K562 (cell line): ENCODE data around the gene FKBP8. TPM values are rescaled to one million over a fixed set of nuclear protein-coding genes. Genes with fewer than 3 reads are reported as not detected.
A peak's percentile ranks its signal among the peaks of the same experiment; 100 is the strongest.

Experiments used
- BDP1 ChIP-seq: IDR thresholded peaks from 3 replicates; pipeline ENCODE4 v1.6.1; 2011; ENCODE audit not compliant: insufficient read length, insufficient read depth
- MTF1 ChIP-seq: fragments of 250-450 bp; sonication (Bioruptor Pico); IDR thresholded peaks from 2 replicates; pipeline ENCODE4 v1.9.0; 2021; ENCODE audit warnings: moderate library complexity, mild to moderate bottlenecking, inconsistent platforms, borderline replicate concordance
- NKRF ChIP-seq: fragments of 450-650 bp; IDR thresholded peaks from 2 replicates; pipeline ENCODE4 v1.6.1; 2016; ENCODE audit warnings: borderline replicate concordance
- NR0B1 ChIP-seq: fragments of 450-650 bp; IDR thresholded peaks from one replicate; pipeline ENCODE4 v1.6.1; 2018; ENCODE audit warnings: mild to moderate bottlenecking, moderate library complexity; ENCODE audit not compliant: partially characterized antibody
- PCBP2 ChIP-seq: fragments of 200-400 bp; formaldehyde crosslinking; IDR thresholded peaks from 2 replicates; pipeline ENCODE4 v1.6.1; 2018; ENCODE audit warnings: low read length, low read depth, mild to moderate bottlenecking, moderate library complexity; ENCODE audit not compliant: poor library complexity, severe bottlenecking
- POLR2G ChIP-seq: fragments of 200-400 bp; formaldehyde crosslinking; IDR thresholded peaks from 2 replicates; pipeline ENCODE4 v1.6.1; 2017; ENCODE audit warnings: low read depth, mild to moderate bottlenecking, antibody characterized with exemption, low read length, moderate library complexity
- PRPF4 ChIP-seq: fragments of 200-400 bp; formaldehyde crosslinking; IDR thresholded peaks from one replicate; pipeline ENCODE4 v1.6.1; 2017; ENCODE audit warnings: low read length, low read depth, mild to moderate bottlenecking; ENCODE audit not compliant: insufficient read depth, poor library complexity, severe bottlenecking
- RFX5 ChIP-seq: IDR thresholded peaks from 2 replicates; pipeline ENCODE4 v1.6.1; 2011; ENCODE audit warnings: low read depth, mild to moderate bottlenecking, improper control_type of control experiment, low read length
- SREBF1 ChIP-seq: fragments of 150-350 bp; IDR thresholded peaks from 2 replicates; pipeline ENCODE4 v1.6.1; 2014; ENCODE audit warnings: antibody characterized with exemption, low read depth, low read length, borderline replicate concordance
- SRSF1 ChIP-seq: fragments of 200-400 bp; formaldehyde crosslinking; IDR thresholded peaks from 2 replicates; pipeline ENCODE4 v1.6.1; 2017; ENCODE audit warnings: mild to moderate bottlenecking, low read depth, low read length, moderate library complexity
- TCFL5 ChIP-seq: fragments of 250-450 bp; sonication (Bioruptor Pico); conservative IDR thresholded peaks from 2 replicates; pipeline ENCODE4 v1.6.1; 2021; ENCODE audit warnings: mild to moderate bottlenecking, moderate library complexity, matching md5 sums
- TGIF2 ChIP-seq: sonication (generic); formaldehyde crosslinking; IDR thresholded peaks from 2 replicates; pipeline ENCODE4 v1.8.1; 2022; ENCODE audit warnings: mild to moderate bottlenecking, missing genetic modification reagents, moderate library complexity
- ZNF609 ChIP-seq: sonication (generic); formaldehyde crosslinking; IDR thresholded peaks from 2 replicates; pipeline ENCODE4 v1.8.1; 2023; ENCODE audit warnings: missing genetic modification reagents, mild to moderate bottlenecking, borderline replicate concordance
- ZNF740 ChIP-seq, 3 experiments: fragments of 200-800 bp in 1 of 3; sonication (Bioruptor generic) in 1 of 3; sonication (generic) in 1 of 3; formaldehyde crosslinking in 1 of 3; IDR thresholded peaks; 2 replicates each; pipeline versions ENCODE4 v1.6.1 to v1.8.0; 2016 to 2022; ENCODE audit warnings: mild to moderate bottlenecking in 2 of 3, missing compliant biosample characterization in 2 of 3, missing genetic modification characterization in 2 of 3, missing genetic modification reagents in 1 of 3
- ZNF75A ChIP-seq: fragments of 450-650 bp; formaldehyde crosslinking; IDR thresholded peaks from 2 replicates; pipeline ENCODE4 v1.4.0; 2020; ENCODE audit warnings: mild to moderate bottlenecking
- polyA plus RNA-seq, 8 experiments: library from polyadenylated mRNA; depleted of rRNA in 4 of 8; stranded (reverse) in 5 of 8; unstranded in 3 of 8; fragments of >200 nt; fragmentation: Nextera tagmentation in 2 of 8; fragmentation: Illumina TruSeq in 1 of 8; extraction: Ambion mirVana in 2 of 8; extraction: Trizol in 1 of 8; gene quantifications; 2 replicates each; pipeline versions ENCODE4 v1.2.1 to v1.2.3, GENCODE V29; 2011 to 2014; ENCODE audit warnings: inconsistent platforms in 1 of 8, missing spikeins in 1 of 8
- total RNA-seq, 7 experiments: library from RNA; depleted of rRNA in 6 of 7; stranded (reverse); fragments of >200 nt in 6 of 7; fragmentation: Illumina TruSeq in 2 of 7; extraction: Trizol in 2 of 7; gene quantifications; 2 replicates each; pipeline versions ENCODE4 v1.2.1 to v1.2.3, GENCODE V29; 2011 to 2021; ENCODE audit warnings: low replicate concordance in 1 of 7

The FKBP8 gene
- total and polyA plus RNA-seq, 9 of the 15 experiments (the other 6 are each of a cell fraction or from before 2014, with no cell fraction given): 0.46 to 236 (median 104) TPM

- TF ChIP-seq POLR2G (no peak), TCFL5 (CRISPR knock-in tag) (no peak), SRSF1 (no peak), MTF1 (CRISPR knock-in tag) (no peak), TGIF2 (CRISPR knock-in tag) (no peak), NR0B1 (no peak), BDP1 (no peak), RFX5 (no peak), ZNF75A (no peak), NKRF (peak; percentile 62), ZNF609 (no peak), PCBP2 (no peak), SREBF1 (no peak), ZNF740 (CRISPR knock-in tag; IDR thresholded peaks at IDR 0.05) (peak; percentile 75; the same call in 1 of the 2 replicates), ZNF740 (tag; IDR thresholded peaks at IDR 0.05) (peak in 1 of 2 experiments; percentile 77; a peak in 2 of 4 replicates), PRPF4 (no peak)
These were observed 23.2 kb downstream of the FKBP8 start (continued) for GRCh38 chr19:18519962-18520847.
